Esophagus squamous epithelium (tissue), 5 donors: ENCODE results near the gene LINC00237. TPM values are rescaled to one million over a fixed set of nuclear protein-coding genes. Genes with fewer than 3 reads are reported as not detected.

ENCODE experiments used
- DNase-seq: peaks from one replicate; lab custom pipeline; 2025; lab: John Stamatoyannopoulos, UW
- H3K27ac ChIP-seq, 4 donors: fragments of 200-600 bp; sonication (generic); one replicate each; pipeline ENCODE4 v1.5.1; 2016 to 2019; ENCODE audit warnings: mild to moderate bottlenecking in 1 of 4
- H3K27me3 ChIP-seq, 4 donors: fragments of 200-600 bp; sonication (generic); 1 replicate in 3 of 4; 2 replicates in 1 of 4; pipeline versions ENCODE4 v1.5.1 to v1.6.0; 2017 to 2021; ENCODE audit warnings: antibody characterized with exemption in 1 of 4
- H3K36me3 ChIP-seq, 3 donors: fragments of 200-600 bp; sonication (generic); one replicate each; pipeline ENCODE4 v1.5.1; 2016 to 2019
- H3K4me1 ChIP-seq, 3 donors: fragments of 200-600 bp; sonication (generic); one replicate each; pipeline ENCODE4 v1.5.1; 2017 to 2019
- H3K4me3 ChIP-seq, 4 donors: fragments of 200-600 bp; sonication (generic); 1 replicate in 3 of 4; 2 replicates in 1 of 4; pipeline ENCODE4 v1.5.1; 2016 to 2019; ENCODE audit warnings: mild to moderate bottlenecking in 2 of 4, moderate library complexity in 1 of 4
- H3K9me3 ChIP-seq, 3 donors: fragments of 200-600 bp; sonication (generic); one replicate each; pipeline ENCODE4 v1.5.1; 2016 to 2019
- CTCF ChIP-seq, 6 experiments: fragments of 450-650 bp in 4 of 6; fragments of 200-600 bp in 2 of 6; sonication (generic) in 2 of 6; IDR thresholded peaks; one replicate each; pipeline ENCODE4 v1.5.1; 2016 to 2019; ENCODE audit warnings: antibody characterized with exemption in 6 of 6, mild to moderate bottlenecking in 4 of 6, moderate library complexity in 4 of 6
- POLR2A ChIP-seq, 4 donors: fragments of 450-650 bp; IDR thresholded peaks; one replicate each; pipeline ENCODE4 v1.6.1; 2017; ENCODE audit warnings: antibody characterized with exemption in 4 of 4, mild to moderate bottlenecking in 4 of 4, moderate library complexity in 3 of 4
- WGBS, 2 donors: methylation state at CpG; one replicate each; pipeline ENCODE4 v1.1.5; 2018; 5-methylcytosine and 5-hydroxymethylcytosine counted together
- intact Hi-C: fragments of 100-400 bp; cut with DNase I; formaldehyde crosslinking; loops from one replicate; pipeline ENCODE4 v1.15.0; 2022
- total RNA-seq, 4 donors: library from RNA; depleted of rRNA; stranded (reverse); fragments of >200 nt; gene quantifications; one replicate each; pipeline ENCODE4 v1.1.0, GENCODE V29; 2016
- donor health status: DM: yes; HTN: yes; CAD: no.

Gene LINC00237
- total RNA-seq, 4 donors from 2014 or later = not detected

GRCh38 chr20:21118138-21118537 lies 12.0 kb upstream of the LINC00237 start:
- Histone ChIP-seq H3K27ac (no peak overlapping the region), H3K9me3 (no peaks in the 10 kb centered on the region), H3K4me1 (no peaks in the 10 kb centered on the region), H3K27me3 (peaks cover 0 to 24% (median 0%) of the 10 kb centered on the region in 4 donors), H3K4me3 (no peak overlapping the region), H3K36me3 (no peaks in the 10 kb centered on the region)
- TF ChIP-seq CTCF (IDR thresholded peaks at IDR 0.05) (no peak), POLR2A (IDR thresholded peaks at IDR 0.05) (no peak)
- DNase-seq = no peak
- 52 to 54% methylated on average over 4 of the region's 4 CpGs for WGBS, 2 donors
- intact Hi-C loops = no loop called here

- H3K4me3 ChIP-seq = no peak overlapping the region
- TF ChIP-seq CTCF (IDR thresholded peaks at IDR 0.05) (no peak), POLR2A (IDR thresholded peaks at IDR 0.05) (no peak)
- intact Hi-C loops = no loop called here
- no peak overlapping the region for H3K27ac ChIP-seq
- no peaks in the 10 kb centered on the region for H3K36me3 ChIP-seq
- no peak for DNase-seq
- H3K27me3 ChIP-seq = peaks cover 0 to 25% (median 0%) of the 10 kb centered on the region in 4 donors
- H3K9me3 ChIP-seq = no peaks in the 10 kb centered on the region
- WGBS, 2 donors = 70 to 71% methylated on average over 4 of the region's 4 CpGs
- H3K4me1 ChIP-seq = no peaks in the 10 kb centered on the region
These were observed 11.4 kb upstream of the LINC00237 start for GRCh38 chr20:21117521-21117920.

- H3K36me3 ChIP-seq = no peaks in the 10 kb centered on the region
- no peaks in the 10 kb centered on the region for H3K9me3 ChIP-seq
- no peak overlapping the region for H3K4me3 ChIP-seq
- WGBS, 2 donors = 80 to 88% methylated on average over 10 to 15 of the region's 15 CpGs
- TF ChIP-seq CTCF (IDR thresholded peaks at IDR 0.05) (no peak), POLR2A (IDR thresholded peaks at IDR 0.05) (no peak)
- DNase-seq = no peak
- H3K27me3 ChIP-seq = peaks cover 0 to 41% (median 0%) of the 10 kb centered on the region in 4 donors
- H3K27ac ChIP-seq = no peak overlapping the region
- intact Hi-C loops = no loop called here
- H3K4me1 ChIP-seq = no peaks in the 10 kb centered on the region
These were observed 8.4 kb upstream of the LINC00237 start for GRCh38 chr20:21114584-21114983.

- Histone ChIP-seq H3K9me3 (no peaks in the 10 kb centered on the region), H3K36me3 (no peaks in the 10 kb centered on the region), H3K4me1 (no peaks in the 10 kb centered on the region), H3K4me3 (no peak overlapping the region), H3K27me3 (peaks cover 0 to 43% (median 2%) of the 10 kb centered on the region in 4 donors), H3K27ac (no peak overlapping the region)
- no peak for DNase-seq
- intact Hi-C loops = no loop called here
- TF ChIP-seq CTCF (IDR thresholded peaks at IDR 0.05) (no peak), POLR2A (IDR thresholded peaks at IDR 0.05) (no peak)
- 76% methylated on average over 4 of the region's 4 CpGs for WGBS, 2 donors
These were observed 7.5 kb upstream of the LINC00237 start for GRCh38 chr20:21113697-21114096.

GRCh38 chr20:21111416-21111815 lies 5.3 kb upstream of the LINC00237 start:
- H3K4me3 ChIP-seq = no peak overlapping the region
- DNase-seq = no peak
- peaks cover 0 to 2% (median 0%) of the 10 kb centered on the region in 3 donors for H3K4me1 ChIP-seq
- H3K27me3 ChIP-seq = peaks cover 0 to 52% (median 8%) of the 10 kb centered on the region in 4 donors
- intact Hi-C loops = no loop called here
- no peaks in the 10 kb centered on the region for H3K36me3 ChIP-seq
- H3K27ac ChIP-seq = no peak overlapping the region
- no peaks in the 10 kb centered on the region for H3K9me3 ChIP-seq
- no peak for TF ChIP-seq CTCF (IDR thresholded peaks at IDR 0.05)
- no peak for TF ChIP-seq POLR2A (IDR thresholded peaks at IDR 0.05)
- WGBS, 2 donors = 75 to 82% methylated on average over 2 of the region's 2 CpGs
